LNCAP (cell line): ENCODE measurements around the gene NIP7.
A peak's percentile ranks its signal among the peaks of the same experiment; 100 is the strongest.

Experiments
- CTCF ChIP-seq: fragments of 450-650 bp; IDR thresholded peaks from 2 replicates; pipeline ENCODE4 v1.5.1; 2017; ENCODE audit warnings: mild to moderate bottlenecking

The NIP7 gene

DNA sequence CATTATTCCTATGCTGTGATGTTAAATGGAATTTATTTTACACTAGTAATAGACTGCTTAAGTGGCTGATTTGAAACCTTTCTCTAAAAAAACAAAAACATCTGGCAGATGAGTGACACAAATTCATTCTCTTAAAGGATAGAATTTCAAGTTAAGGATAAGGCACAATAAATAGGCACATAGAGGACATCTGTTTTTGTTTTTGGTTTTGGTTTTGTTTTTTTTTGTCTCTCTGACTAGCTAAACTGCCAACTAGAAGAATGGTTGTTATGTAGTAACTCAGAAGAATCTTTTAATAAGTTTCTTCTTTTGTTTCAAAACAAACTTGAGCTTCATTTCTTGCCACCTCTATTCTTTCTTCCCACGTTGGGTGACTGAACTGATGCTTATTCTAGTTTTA lies 33.5 kb upstream of the NIP7 start:
- TF ChIP-seq CTCF: no peak

GRCh38 chr16:69307091-69307490 lies 32.5 kb upstream of the NIP7 start:
- no peak for TF ChIP-seq CTCF

- no peak for TF ChIP-seq CTCF
Observed at GRCh38 chr16:69307856-69308255, 31.7 kb upstream of the NIP7 start.

DNA sequence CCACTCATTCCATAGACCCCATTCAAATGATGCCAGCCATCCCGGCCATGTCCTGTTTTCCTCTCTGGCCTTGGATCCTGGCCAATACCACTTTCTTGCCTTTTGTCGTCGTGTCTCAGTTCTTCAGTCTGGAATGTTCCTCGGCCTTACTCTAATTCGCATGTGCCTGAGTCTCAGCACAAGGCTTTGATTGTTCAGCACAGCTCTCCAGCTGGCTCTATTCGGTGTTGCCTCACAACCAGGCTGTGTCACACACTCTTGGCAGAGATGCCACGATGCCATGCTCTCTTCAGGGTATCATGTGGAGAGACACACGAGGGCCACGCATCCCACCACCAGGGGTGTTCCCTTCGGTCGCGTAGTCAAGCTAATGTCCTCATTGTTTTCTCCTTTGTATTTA lies 30.3 kb upstream of the NIP7 start:
- no peak for TF ChIP-seq CTCF

DNA sequence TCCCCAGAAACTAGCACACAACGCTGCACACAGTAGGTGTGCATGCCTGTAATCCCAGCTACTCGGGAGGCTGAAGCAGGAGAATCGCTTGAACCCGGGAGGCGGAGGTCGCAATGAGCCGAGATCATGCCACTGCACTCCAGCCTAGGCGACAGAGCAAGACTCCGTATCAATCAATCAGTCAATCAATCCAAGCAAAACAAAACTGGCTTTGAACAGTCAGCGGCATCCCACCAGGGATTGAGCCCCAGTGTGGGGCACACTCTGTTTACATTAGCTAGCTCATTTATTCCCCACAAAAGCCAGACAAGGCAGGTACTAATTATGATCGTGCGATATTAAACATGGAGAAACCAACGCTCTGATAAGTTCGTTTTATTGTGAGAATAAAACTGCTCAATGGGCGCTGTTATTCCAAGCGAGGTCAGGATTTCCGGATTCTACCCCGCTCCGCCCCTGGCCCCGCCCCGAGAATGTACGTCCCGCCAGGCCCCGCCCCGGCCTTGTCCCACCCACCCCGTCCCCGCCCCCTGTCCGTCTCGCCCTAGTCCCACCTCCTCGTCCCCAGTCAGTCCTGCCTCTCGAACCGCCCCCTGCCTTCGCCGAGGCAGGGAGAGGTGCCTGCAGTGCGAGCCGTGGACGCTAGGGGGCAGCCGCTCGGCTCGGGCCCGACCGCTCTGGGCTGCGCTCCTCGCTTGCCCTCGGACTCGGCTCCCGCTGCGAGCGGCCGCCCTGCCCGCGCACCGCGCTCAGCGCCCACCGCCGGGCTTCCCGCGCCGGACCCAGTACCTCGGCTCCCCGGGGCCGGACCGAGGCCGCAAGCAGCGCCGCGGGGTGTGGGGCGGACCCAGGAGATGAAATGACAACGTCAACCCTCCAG lies 28.7 kb upstream of the NIP7 start, which contains the start of gene VPS4A:
Gene VPS4A (plus strand): TSS at position 698 of the 880 bp plus-strand sequence. CDS start 162 bp downstream, at position 860.
- TF ChIP-seq CTCF: peak; percentile 90

DNA sequence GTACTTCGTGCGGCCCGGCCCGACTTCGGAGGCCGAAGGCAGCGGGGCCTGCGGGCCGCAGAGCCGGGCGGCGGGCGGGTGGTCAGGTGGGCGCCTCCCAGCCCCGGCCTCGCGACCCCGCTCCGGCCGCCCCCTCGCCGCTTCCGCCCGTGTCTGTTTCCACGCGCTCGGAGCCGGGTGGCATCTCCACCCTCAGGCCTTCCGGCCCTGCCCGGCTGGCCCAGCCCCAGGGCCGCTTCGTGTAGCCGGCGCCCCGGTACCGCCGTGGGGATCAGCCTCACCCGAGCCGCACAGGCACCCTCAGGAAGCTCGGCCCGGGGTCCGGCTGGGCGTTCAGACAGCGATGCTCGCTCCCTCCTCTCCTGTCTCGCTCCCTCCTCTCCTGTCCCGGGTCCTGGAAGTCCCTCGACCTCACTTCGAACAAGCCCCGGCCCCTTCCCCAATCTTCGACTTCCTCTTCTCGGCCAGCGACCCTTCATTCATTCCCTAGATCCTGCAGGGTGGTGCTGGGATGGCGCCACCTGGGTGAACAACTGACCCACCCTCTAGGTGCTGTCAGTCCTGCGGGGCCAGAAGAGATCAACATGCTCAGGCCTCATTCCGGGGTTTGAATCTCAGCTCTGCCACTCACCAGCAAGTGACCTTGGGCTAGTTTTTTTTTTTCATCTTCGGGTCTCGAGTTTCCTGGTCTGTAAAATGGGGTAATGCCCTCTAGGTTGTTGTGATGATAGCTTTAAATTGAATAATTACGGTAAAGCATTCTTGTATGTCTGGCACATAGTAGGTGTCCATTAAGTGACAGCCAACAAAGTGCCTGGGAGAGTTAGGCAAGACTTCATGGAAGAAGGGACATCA lies 27.8 kb upstream of the NIP7 start:
- TF ChIP-seq CTCF: no peak

GRCh38 chr16:69313469-69313868 lies 26.1 kb upstream of the NIP7 start:
- no peak for TF ChIP-seq CTCF
